HG03342 (cell line): ENCODE data around the gene ACTR1B.
A peak's percentile ranks its signal among the peaks of the same experiment; 100 is the strongest.
"Not testable (repeated sequence)": the region's sequence is repeated elsewhere in the genome, so short reads cannot be mapped to it uniquely, and the experiment has no call there.

Experiments
- ATAC-seq: cut with Tn5 transposase; IDR thresholded peaks from one replicate; pipeline ENCODE4 v1.9.1; 2021; ENCODE audit warnings: mild to moderate bottlenecking, moderate library complexity; ENCODE audit not compliant: unreplicated experiment

Gene ACTR1B

GRCh38 chr2:97659256-97660043 lies 4.4 kb downstream of the ACTR1B start:
- no peak for ATAC-seq

DNA sequence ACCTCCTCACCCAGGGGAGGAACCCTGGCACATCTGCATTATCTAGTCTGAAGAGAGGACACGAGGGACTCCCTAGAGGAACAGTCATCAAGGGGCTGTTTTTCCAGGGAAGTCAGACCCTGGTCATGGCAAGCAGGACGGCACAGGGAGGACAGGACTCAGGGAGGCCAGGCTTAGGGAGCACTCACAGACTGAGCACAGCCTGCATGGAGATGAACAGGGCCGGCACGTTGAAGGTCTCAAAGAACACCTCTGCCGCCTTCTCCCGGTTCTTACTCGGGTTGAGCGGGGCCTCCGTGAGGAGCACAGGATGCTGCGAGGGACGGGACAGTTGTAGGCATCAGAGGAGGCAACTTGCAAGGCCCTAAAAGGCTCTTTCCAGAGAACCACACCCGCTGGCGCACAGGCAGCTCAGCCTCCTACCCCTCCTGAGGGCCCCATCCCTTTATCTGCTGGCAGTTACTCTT lies 5.1 kb downstream of the ACTR1B start:
- no peak for ATAC-seq

DNA sequence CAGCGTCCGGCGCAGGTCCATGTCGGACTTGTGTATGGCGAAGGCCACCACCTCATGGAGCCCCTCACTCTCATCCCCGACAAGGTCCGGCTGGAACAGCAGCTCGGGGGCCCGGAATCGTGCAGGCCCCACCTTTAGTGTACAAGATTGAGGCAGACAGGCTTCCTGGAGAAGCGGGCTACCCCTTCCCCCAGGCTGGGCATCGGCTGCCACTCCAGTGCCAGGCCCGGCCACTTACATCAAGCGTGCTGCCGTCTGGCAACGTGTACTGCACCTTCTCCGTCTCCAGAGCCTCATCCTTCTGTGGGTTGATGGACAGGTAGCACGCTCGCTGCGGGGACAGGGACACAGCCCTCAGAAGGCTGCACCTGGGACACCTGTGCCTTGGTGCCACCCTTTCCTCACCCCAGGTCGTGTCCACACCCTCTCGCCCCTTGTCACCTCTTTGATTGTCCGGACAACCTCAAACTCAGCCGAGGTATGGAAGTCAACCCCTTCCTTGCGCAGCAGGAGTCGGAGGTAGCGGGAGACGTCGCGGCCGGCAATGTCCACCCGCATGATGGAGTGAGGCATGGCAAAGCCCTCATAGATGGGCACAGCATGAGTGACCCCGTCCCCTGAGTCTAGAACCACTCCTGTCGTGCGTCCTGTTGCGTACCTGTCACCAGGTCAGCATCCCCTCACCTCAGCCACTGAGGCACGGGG lies 5.7 kb downstream of the ACTR1B start:
- no peak for ATAC-seq

DNA sequence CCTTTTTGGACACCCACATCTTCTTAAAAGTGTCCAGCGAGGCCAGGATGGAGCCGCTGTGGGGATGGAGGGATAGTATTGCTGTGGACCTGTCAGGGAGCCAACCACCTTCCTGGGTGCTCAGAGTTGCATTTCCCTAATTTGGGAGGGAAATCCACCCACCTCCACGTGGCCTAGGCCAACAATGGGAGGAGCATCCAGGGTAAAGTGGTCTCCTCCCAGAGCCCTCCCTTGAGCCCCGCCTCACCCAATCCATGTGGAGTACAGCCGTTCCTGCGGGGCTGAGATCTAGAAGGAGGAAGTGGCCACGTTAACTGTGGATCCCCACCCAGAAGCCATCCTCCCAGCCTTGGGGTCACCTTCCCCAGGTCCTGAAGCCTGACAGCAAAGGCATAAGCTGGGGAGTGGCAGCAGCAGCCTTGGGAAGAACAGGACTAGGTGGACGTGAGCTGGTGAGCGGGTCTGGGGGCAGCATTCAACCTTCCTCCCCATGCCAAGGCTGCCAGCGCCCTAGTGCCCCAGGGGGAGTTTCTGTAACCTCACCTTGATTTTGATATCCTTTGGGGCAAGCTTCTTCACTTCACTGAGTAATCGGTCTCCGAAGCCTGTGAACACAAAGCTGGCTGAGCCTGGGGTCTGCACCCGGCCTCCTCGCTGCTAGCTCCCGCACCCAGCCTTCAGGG lies 6.8 kb downstream of the ACTR1B start:
- ATAC-seq = no peak

DNA sequence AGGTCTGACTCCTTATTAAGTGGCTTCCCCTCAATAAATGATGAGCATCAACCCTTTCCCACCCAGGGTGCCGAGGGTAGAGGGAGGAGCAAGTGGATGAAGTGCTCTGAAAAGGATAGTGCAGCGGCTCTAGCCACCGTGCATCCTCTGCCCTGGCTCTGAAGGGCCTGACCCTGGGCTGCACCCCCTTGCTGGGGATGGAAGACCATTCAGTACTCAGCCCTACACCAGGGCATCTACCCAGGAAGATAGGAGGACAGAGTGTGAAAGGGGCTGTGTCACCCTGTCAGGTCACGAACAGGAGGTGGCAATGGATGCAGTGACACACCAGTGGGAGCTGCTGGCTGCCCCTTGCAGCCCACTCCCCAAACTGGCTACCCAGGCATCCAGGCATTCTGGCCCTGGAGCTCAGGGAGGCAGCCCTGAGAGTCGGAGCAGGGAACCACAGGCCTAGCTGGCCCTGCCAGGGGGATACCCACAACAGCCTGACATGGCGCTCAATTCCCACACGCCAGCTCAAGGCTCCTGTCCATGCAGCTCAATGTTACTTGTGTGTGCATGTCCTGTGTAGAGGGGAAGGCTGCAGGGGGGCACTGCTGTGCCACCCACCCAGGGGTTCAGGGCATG lies 7.6 kb downstream of the ACTR1B start:
- ATAC-seq = no peak

DNA sequence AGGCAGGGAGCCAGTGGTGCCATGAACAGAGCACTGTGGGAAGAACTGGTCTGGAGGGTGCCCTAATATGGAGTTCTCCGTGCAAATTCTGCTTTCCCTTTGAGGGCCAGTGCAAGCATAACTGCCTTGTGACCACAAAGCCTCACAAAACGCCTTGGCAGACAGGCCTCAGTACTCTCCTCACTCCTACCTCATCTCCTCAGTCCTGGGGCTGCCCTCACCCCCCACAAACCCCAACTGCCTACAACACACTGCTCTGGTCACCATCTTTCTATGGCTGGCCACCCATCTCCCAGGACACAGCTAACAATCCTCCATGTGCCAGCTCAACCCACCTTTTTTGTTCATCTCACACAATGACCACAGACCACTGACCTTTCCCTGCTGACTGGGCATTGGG lies 9.1 kb downstream of the ACTR1B start:
- no peak for ATAC-seq

DNA sequence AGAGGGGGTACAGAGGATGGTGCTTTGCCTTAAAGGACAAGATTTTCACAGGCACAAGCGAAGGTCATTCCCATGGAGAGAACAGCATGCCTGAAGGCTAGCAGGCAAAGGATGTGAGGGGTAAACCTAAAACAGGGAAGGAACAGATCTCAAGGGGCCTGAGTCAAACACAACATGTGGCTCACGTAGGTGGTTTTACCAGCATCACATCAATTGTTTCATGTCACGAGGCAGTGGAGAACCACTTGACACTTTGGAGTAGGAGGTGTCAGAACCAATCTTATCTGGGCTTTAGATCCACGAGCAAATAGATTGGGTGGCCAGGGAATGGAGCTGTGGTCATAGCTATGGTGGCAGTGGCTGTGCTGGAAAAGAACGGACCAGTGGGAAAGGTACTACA lies 9.5 kb downstream of the ACTR1B start:
- no peak for ATAC-seq

DNA sequence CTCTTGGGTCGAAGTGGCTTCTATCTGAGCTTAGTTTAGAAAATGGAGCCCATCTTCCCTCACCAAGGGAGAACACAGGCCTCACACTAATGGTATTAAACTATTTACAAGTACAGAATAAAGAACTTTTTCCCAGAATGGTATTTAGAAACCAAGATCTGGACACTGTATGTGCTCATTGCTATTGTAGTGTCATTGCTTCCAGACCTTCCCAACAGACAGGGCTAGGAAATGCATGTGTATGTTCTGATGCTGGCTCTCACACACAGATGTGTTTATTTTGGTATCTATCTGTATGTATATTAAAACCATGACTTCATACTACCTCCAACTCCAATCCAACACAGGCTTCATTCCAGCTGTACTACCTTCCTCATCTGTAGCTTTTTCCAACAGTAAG lies 10.0 kb downstream of the ACTR1B start:
- ATAC-seq = no peak

GRCh38 chr2:97653473-97653872 lies 10.4 kb downstream of the ACTR1B start:
- ATAC-seq = no peak

- ATAC-seq = no peak
Observed at GRCh38 chr2:97651114-97651513, 12.7 kb downstream of the ACTR1B start.

DNA sequence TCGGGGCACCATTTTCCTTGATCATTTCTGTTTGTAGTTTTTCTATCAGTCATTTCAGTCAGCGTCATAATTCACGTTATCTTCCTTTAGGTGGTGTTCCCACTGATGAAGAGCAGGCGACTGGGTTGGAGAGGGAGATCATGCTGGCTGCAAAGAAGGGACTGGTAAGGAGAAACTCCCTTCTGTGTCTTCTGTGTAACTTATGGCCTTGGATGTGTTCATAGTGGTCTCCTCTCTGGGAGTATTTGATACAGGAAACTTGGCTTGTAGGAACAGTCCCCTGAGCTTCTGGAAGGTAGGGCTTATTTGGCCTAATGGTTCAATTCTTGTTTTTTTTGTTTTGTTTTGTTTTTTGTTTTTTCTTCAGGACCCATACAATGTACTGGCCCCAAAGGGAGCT lies 16.9 kb downstream of the ACTR1B start:
- ATAC-seq = no peak

- peak; percentile 91 for ATAC-seq
Observed at GRCh38 chr2:97645695-97646629, 17.9 kb downstream of the ACTR1B start, which contains the start of gene COX5B. Gene COX5B (plus strand): TSS chr2:97646062. CDS start chr2:97646087, 25 bp downstream.

- ATAC-seq = peak; percentile 12
Observed at GRCh38 chr2:97645112-97645694, 18.6 kb downstream of the ACTR1B start.

DNA sequence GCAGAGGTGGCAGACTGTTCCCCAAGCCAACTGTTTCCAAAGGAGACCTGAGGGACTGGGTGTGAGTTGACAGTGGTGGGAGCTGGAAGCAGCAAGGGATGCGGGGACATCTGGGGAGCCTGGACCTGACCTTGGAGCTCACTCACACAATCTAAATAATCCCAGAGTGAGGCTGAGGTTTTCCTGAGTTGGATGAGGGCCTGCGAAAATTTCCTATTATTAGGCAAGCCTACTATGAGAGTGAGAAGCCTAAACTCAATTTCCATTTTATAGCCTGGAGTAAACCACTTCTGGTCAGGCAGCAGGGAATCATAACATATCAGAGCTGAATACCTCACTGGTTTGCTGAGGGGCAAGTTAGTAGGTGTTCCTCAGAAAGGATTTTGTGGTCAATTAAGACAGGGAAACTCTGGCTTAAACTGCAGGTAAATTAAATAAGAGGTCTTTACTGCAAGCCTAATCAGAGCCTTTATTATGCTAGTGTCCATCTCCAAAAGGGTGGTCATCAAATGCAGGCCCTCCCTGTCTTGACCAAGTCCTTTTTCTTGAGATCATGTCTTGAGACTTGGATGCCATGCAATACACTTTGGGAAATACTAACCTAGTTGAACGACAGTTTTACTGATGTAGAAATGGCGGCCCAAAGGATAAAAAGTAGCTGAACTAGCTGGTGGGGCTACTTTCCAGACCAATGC lies 19.7 kb downstream of the ACTR1B start:
- no peak for ATAC-seq

GRCh38 chr2:97626049-97626430 lies 37.8 kb downstream of the ACTR1B start:
- not testable (repeated sequence) for ATAC-seq

DNA sequence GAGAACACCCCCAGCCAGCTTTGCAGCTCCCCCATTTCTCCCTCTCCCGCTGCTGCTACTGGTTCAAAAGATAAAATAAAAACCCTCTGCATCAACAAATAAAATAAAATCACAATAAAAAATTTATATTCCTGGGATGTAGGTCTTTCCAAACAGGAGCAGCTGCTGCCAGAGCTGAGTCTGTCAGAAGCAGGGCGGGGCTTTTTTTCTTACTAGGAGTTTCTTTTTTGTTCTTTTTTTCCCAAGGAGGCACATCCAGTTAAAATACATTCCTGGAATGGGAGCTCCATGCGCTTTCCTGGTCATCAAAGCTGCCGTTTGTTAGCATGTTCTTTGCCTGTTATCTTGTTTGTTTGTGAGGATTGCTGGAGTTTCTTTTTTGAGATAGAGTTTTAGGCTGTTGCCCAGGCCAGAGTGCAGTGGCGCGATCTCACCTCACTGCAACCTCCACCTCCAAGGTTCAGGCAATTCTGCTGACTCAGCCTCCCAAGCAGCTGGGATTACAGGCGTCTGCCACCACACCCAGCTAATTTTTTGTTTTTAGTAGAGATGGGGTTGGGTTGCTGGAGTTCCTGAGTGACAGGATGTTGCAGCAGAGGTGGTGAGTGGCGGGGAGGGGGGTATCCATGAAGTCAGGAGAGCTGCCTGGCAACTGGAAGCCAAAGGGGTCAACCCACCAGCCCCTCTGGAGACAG lies 38.3 kb downstream of the ACTR1B start:
- ATAC-seq = not testable (repeated sequence)

DNA sequence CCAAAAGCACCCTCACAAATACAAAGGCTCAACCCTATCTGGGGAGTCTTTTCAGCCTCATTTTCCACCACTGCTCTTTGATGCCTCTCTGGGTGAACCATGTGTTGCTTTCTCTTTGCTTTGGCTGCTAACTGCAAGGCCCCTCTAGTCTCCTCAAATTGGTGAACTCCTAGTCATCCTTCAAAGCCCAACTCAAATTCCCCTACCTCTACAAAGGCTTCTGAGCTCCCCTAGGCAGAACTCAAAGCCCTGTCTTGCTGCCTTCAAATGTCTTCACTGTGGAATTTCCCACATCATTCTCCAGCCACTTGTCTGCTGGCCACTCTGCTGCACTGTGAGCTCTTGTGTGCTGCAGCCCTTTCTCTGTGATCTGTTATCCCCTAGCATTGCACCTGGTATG lies 40.9 kb downstream of the ACTR1B start:
- not testable (repeated sequence) for ATAC-seq

- ATAC-seq = not testable (repeated sequence)
Observed at GRCh38 chr2:97620492-97620891, 43.4 kb downstream of the ACTR1B start.
